Measurements from ENCODE around the gene RNF8. TPM values are rescaled to one million over a fixed set of nuclear protein-coding genes. Genes with fewer than 3 reads are reported as not detected.

Gene RNF8
- total and polyA plus RNA-seq, 10 of the 15 experiments (the other 5 are each of a cell fraction or from before 2014, with no cell fraction given) = 7.8 to 30.2 (median 23.3) TPM

GRCh38 chr6:37417393-37417792 lies 63.6 kb downstream of the RNF8 start:
- FAIRE-seq = no peak
- no peak for TF ChIP-seq PKNOX1 (IDR thresholded peaks at IDR 0.05)
- no peak for TF ChIP-seq CREM (IDR thresholded peaks at IDR 0.05; ENCODE audit: low read depth)
- no peak for TF ChIP-seq POLR2AphosphoS5 (IDR thresholded peaks at IDR 0.05; ENCODE audit: low read length)
- TF ChIP-seq, protein P1, sequence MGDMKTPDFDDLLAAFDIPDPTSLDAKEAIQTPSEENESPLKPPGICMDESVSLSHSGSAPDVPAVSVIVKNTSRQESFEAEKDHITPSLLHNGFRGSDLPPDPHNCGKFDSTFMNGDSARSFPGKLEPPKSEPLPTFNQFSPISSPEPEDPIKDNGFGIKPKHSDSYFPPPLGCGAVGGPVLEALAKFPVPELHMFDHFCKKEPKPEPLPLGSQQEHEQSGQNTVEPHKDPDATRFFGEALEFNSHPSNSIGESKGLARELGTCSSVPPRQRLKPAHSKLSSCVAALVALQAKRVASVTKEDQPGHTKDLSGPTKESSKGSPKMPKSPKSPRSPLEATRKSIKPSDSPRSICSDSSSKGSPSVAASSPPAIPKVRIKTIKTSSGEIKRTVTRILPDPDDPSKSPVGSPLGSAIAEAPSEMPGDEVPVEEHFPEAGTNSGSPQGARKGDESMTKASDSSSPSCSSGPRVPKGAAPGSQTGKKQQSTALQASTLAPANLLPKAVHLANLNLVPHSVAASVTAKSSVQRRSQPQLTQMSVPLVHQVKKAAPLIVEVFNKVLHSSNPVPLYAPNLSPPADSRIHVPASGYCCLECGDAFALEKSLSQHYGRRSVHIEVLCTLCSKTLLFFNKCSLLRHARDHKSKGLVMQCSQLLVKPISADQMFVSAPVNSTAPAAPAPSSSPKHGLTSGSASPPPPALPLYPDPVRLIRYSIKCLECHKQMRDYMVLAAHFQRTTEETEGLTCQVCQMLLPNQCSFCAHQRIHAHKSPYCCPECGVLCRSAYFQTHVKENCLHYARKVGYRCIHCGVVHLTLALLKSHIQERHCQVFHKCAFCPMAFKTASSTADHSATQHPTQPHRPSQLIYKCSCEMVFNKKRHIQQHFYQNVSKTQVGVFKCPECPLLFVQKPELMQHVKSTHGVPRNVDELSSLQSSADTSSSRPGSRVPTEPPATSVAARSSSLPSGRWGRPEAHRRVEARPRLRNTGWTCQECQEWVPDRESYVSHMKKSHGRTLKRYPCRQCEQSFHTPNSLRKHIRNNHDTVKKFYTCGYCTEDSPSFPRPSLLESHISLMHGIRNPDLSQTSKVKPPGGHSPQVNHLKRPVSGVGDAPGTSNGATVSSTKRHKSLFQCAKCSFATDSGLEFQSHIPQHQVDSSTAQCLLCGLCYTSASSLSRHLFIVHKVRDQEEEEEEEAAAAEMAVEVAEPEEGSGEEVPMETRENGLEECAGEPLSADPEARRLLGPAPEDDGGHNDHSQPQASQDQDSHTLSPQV (IDR thresholded peaks at IDR 0.05) = no peak
- TF ChIP-seq, protein P2, sequence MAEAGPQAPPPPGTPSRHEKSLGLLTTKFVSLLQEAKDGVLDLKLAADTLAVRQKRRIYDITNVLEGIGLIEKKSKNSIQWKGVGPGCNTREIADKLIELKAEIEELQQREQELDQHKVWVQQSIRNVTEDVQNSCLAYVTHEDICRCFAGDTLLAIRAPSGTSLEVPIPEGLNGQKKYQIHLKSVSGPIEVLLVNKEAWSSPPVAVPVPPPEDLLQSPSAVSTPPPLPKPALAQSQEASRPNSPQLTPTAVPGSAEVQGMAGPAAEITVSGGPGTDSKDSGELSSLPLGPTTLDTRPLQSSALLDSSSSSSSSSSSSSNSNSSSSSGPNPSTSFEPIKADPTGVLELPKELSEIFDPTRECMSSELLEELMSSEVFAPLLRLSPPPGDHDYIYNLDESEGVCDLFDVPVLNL (IDR thresholded peaks at IDR 0.05; ENCODE audit: low read depth, low read length) = no peak
- no peak for TF ChIP-seq IKZF1 (conservative IDR thresholded peaks at IDR 0.05)
- TF ChIP-seq IRF4 (IDR thresholded peaks at IDR 0.05; ENCODE audit: low read depth, low read length) = no peak
- TF ChIP-seq IKZF2 (IDR thresholded peaks at IDR 0.05) = no peak
- no peak for TF ChIP-seq CHD1 (IDR thresholded peaks at IDR 0.05; ENCODE audit: low read depth, low read length)
- no peak for TF ChIP-seq RB1 (IDR thresholded peaks at IDR 0.05; ENCODE audit: borderline replicate concordance)
- TF ChIP-seq ZBTB11 (CRISPR knock-in tag; IDR thresholded peaks at IDR 0.05) = no peak
- TF ChIP-seq FOS (IDR thresholded peaks at IDR 0.05; ENCODE audit: borderline replicate concordance, extremely low read depth, insufficient read length) = no peak
- TF ChIP-seq, protein P3, sequence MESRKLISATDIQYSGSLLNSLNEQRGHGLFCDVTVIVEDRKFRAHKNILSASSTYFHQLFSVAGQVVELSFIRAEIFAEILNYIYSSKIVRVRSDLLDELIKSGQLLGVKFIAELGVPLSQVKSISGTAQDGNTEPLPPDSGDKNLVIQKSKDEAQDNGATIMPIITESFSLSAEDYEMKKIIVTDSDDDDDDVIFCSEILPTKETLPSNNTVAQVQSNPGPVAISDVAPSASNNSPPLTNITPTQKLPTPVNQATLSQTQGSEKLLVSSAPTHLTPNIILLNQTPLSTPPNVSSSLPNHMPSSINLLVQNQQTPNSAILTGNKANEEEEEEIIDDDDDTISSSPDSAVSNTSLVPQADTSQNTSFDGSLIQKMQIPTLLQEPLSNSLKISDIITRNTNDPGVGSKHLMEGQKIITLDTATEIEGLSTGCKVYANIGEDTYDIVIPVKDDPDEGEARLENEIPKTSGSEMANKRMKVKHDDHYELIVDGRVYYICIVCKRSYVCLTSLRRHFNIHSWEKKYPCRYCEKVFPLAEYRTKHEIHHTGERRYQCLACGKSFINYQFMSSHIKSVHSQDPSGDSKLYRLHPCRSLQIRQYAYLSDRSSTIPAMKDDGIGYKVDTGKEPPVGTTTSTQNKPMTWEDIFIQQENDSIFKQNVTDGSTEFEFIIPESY (IDR thresholded peaks at IDR 0.05) = no peak

More at GRCh38 chr6:37417393-37417792, 63.6 kb downstream of the RNF8 start:
- in situ Hi-C loops (cut with MboI) = no loop called here
- Histone ChIP-seq H3K27ac (ENCODE audit: control insufficient read depth, insufficient read depth) (no peak overlapping the region), H3K4me1 (ENCODE audit: control insufficient read depth, insufficient read depth, low read length) (no peaks in the 10 kb centered on the region), H3K9ac (ENCODE audit: control insufficient read depth, insufficient read depth, low read length) (no peak overlapping the region), H3K9me3 (replicated peaks; ENCODE audit: control insufficient read depth, insufficient read depth, low read length) (no peaks in the 10 kb centered on the region), H3K4me3 (no peak overlapping the region), H3K79me2 (ENCODE audit: control insufficient read depth, insufficient read depth, low read length) (no peaks in the 10 kb centered on the region), H2AFZ (ENCODE audit: control insufficient read depth, low read depth, low read length) (no peak overlapping the region), H4K20me1 (ENCODE audit: control insufficient read depth, insufficient read depth) (no peaks in the 10 kb centered on the region), H3K4me2 (ENCODE audit: control insufficient read depth, insufficient read depth) (no peak overlapping the region), H3K27me3 (replicated peaks in 1 of 2; ENCODE audit: control insufficient read depth in 2 of 2, insufficient read depth in 2 of 2, low read length in 1 of 2) (no peaks in the 10 kb centered on the region), H3K36me3 (ENCODE audit: control insufficient read depth in 2 of 2, insufficient read depth in 2 of 2, low read length in 1 of 2) (no peaks in the 10 kb centered on the region)
- CTCF ChIA-PET = interaction anchor here (1.0 kb wide), 1 partner anchor 12 kb away, joined by 3 read pairs; no protein-coding TSS in a partner anchor
- no peak for ATAC-seq
- intact Hi-C loops (cut with micrococcal nuclease; ENCODE audit: unreplicated experiment) = no loop called here
- no TSS peak for BruUV-seq (replicated peaks)
- DNase-seq (ENCODE audit: low read depth, low spot score) = no peak
- POLR2A ChIA-PET = no interaction called here
- SMC1A ChIA-PET (ENCODE audit: uncharacterized antibody, unreplicated experiment) = interaction anchor here (0.9 kb wide), 1 partner anchor 51 kb away, joined by 3 read pairs; no protein-coding TSS in a partner anchor
- RAD21 ChIA-PET (ENCODE audit: unreplicated experiment) = no interaction called here
- WGBS (ENCODE audit: insufficient coverage, insufficient replicate concordance, low lambda C conversion rate, missing lambda C conversion rate) = 71% methylated on average over 2 of the region's 2 CpGs

Measured in GM12878 (cell line).